ENCODE data around the gene TMEM116.

Gene TMEM116

DNA sequence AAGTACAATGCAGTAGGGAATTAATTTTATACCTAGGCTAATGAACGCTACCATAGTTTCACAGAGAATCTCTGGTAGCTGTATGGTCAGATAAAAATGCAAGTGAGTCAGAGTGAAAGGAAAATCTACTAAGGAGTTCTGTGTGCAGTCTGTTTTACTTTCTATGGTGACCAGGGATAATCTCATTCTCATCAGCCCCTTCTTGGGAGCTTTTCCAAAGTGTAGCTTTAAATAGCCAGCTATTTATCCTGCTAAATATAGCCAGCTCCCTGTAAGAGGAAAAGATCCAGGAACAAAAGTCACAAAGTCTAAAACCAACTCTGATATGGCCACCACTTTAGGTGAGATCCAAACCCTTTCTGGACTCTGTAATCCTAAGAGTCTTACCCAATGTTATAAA, 75.5 kb downstream of the TMEM116 start:
- H3K27ac ChIP-seq: no peak overlapping the region
- no peaks in the 10 kb centered on the region for H3K9me3 ChIP-seq (ENCODE audit: severe bottlenecking)
- no peak overlapping the region for H3K4me3 ChIP-seq (ENCODE audit: low read depth, low read length)
- no peak for DNase-seq
- TF ChIP-seq, protein P1, sequence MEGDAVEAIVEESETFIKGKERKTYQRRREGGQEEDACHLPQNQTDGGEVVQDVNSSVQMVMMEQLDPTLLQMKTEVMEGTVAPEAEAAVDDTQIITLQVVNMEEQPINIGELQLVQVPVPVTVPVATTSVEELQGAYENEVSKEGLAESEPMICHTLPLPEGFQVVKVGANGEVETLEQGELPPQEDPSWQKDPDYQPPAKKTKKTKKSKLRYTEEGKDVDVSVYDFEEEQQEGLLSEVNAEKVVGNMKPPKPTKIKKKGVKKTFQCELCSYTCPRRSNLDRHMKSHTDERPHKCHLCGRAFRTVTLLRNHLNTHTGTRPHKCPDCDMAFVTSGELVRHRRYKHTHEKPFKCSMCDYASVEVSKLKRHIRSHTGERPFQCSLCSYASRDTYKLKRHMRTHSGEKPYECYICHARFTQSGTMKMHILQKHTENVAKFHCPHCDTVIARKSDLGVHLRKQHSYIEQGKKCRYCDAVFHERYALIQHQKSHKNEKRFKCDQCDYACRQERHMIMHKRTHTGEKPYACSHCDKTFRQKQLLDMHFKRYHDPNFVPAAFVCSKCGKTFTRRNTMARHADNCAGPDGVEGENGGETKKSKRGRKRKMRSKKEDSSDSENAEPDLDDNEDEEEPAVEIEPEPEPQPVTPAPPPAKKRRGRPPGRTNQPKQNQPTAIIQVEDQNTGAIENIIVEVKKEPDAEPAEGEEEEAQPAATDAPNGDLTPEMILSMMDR (IDR thresholded peaks at IDR 0.05; ENCODE audit: low read depth, low read length): no peak
- H3K27me3 ChIP-seq (ENCODE audit: insufficient read depth, low read depth, severe bottlenecking): no peaks in the 10 kb centered on the region
- no peaks in the 10 kb centered on the region for H3K36me3 ChIP-seq

DNA sequence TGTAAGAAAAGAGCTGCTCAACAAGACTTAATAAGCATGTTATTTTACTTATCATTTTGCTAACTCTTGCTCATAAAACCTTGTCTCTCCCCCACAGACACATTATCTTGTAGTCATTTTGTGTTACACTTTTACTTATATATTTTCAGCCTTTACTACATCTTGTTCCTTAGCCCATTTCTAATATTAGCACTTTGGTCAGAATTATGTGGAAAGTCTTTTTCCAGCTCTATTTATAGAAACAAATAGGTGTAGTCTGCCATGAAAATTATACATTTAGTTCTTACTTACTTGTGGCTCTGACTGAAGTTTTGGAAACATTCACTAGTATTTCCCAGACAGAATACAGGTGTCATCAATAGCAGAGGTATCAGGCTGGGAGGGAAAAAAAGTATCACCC, 76.1 kb downstream of the TMEM116 start:
- H3K4me3 ChIP-seq (ENCODE audit: low read depth, low read length): no peak overlapping the region
- H3K36me3 ChIP-seq: no peaks in the 10 kb centered on the region
- no peaks in the 10 kb centered on the region for H3K27me3 ChIP-seq (ENCODE audit: insufficient read depth, low read depth, severe bottlenecking)
- H3K9me3 ChIP-seq (ENCODE audit: severe bottlenecking): no peaks in the 10 kb centered on the region
- no peak overlapping the region for H3K27ac ChIP-seq
- TF ChIP-seq, protein P1 (IDR thresholded peaks at IDR 0.05; ENCODE audit: low read depth, low read length): no peak
- no peak for DNase-seq

DNA sequence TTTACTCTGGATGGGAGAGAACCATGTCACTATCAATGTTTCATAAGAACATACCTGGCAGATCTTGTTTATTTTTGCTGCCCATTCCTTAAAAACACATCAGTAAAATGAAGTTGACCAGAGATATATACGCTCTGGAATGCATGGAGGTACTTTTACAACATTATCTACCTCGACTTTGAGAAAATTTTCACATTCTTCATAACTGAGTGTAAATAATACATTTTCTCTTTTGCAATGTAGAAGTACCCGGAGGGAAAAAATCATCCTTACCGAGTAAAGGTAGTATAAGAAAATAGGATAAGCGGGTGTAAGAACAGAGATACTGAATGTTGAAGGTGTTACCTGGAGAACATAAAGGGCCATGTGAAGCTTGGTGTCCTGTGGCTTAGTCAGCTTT, 80.7 kb downstream of the TMEM116 start:
- Histone ChIP-seq H3K36me3 (no peaks in the 10 kb centered on the region), H3K27me3 (ENCODE audit: insufficient read depth, low read depth, severe bottlenecking) (no peaks in the 10 kb centered on the region), H3K9me3 (ENCODE audit: severe bottlenecking) (no peaks in the 10 kb centered on the region), H3K27ac (no peak overlapping the region), H3K4me3 (ENCODE audit: low read depth, low read length) (no peak overlapping the region)
- no peak for DNase-seq
- TF ChIP-seq, protein P1 (IDR thresholded peaks at IDR 0.05; ENCODE audit: low read depth, low read length): no peak

DNA sequence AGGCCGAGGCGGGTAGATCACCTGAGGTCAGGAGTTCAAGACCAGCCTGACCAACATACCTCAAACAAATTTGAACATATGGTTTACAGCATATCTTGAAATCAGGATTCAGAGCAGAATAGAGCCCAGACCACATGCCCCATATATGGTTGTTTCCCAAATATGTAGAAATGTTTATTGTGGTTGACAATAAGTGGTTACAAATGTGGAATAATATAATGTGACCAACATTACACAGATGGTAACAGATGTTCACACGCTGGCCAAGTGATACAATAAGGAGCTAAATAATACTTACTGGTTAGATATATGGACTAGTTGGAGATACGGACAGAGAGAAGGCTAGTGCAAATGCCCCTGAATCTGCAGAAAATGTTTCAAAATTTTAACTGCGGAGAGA, 85.6 kb downstream of the TMEM116 start:
- no peak overlapping the region for H3K27ac ChIP-seq
- no peaks in the 10 kb centered on the region for H3K36me3 ChIP-seq
- H3K9me3 ChIP-seq (ENCODE audit: severe bottlenecking): no peaks in the 10 kb centered on the region
- no peak overlapping the region for H3K4me3 ChIP-seq (ENCODE audit: low read depth, low read length)
- TF ChIP-seq, protein P1 (IDR thresholded peaks at IDR 0.05; ENCODE audit: low read depth, low read length): no peak
- no peak for DNase-seq
- no peaks in the 10 kb centered on the region for H3K27me3 ChIP-seq (ENCODE audit: insufficient read depth, low read depth, severe bottlenecking)

DNA sequence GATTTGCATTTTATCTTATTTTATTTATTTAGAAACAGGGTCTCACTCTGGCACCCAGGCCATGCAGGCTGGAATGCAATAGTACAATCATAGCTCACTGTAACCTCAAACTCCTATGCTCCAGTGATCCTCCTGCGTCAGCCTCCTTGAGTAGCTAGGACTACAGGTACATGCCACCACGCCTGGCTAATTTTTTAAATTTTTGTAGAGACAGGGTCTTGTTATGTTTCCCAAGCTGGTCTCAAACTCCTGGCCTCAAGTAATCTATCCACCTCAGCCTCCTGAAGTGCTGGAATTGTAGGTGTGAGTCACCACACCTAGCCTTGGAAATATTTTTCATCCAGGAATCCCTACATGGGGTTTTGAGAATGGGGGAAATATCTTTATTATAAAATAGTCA, 86.3 kb downstream of the TMEM116 start:
- no peak overlapping the region for H3K27ac ChIP-seq
- no peaks in the 10 kb centered on the region for H3K27me3 ChIP-seq (ENCODE audit: insufficient read depth, low read depth, severe bottlenecking)
- H3K9me3 ChIP-seq (ENCODE audit: severe bottlenecking): no peaks in the 10 kb centered on the region
- DNase-seq: no peak
- H3K4me3 ChIP-seq (ENCODE audit: low read depth, low read length): no peak overlapping the region
- TF ChIP-seq, protein P1 (IDR thresholded peaks at IDR 0.05; ENCODE audit: low read depth, low read length): no peak
- no peaks in the 10 kb centered on the region for H3K36me3 ChIP-seq

DNA sequence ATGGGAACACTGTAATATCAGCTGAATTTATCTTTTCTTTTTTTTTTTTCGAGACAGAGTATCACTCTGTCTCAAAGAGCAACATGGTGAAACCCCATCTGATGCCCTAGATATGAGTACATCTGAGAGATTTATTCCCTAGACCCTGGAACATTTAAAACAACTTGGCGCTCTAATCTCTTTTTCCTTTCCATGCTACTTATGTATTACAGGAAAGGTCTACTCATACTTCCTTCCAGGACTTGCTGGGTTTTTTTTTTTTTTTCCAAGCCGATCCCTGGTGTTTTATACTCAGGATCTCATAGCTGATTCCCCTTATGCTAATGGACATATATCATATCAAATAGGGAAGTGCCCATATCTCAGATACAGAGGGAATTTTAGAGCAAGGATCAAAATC, 87.8 kb downstream of the TMEM116 start:
- H3K27me3 ChIP-seq (ENCODE audit: insufficient read depth, low read depth, severe bottlenecking): no peaks in the 10 kb centered on the region
- no peak for DNase-seq
- no peaks in the 10 kb centered on the region for H3K9me3 ChIP-seq (ENCODE audit: severe bottlenecking)
- H3K4me3 ChIP-seq (ENCODE audit: low read depth, low read length): no peak overlapping the region
- no peak overlapping the region for H3K27ac ChIP-seq
- H3K36me3 ChIP-seq: no peaks in the 10 kb centered on the region
- TF ChIP-seq, protein P1 (IDR thresholded peaks at IDR 0.05; ENCODE audit: low read depth, low read length): no peak

All from WERI-Rb-1 (cell line).